Measurements from ENCODE around the gene HOXC13. TPM values are rescaled to one million over a fixed set of nuclear protein-coding genes. Genes with fewer than 3 reads are reported as not detected.

The HOXC13 gene
- total RNA-seq, 3 donors from 2014 or later (not counting 1 experiment from before 2014, with no cell fraction given), result not detected

DNA sequence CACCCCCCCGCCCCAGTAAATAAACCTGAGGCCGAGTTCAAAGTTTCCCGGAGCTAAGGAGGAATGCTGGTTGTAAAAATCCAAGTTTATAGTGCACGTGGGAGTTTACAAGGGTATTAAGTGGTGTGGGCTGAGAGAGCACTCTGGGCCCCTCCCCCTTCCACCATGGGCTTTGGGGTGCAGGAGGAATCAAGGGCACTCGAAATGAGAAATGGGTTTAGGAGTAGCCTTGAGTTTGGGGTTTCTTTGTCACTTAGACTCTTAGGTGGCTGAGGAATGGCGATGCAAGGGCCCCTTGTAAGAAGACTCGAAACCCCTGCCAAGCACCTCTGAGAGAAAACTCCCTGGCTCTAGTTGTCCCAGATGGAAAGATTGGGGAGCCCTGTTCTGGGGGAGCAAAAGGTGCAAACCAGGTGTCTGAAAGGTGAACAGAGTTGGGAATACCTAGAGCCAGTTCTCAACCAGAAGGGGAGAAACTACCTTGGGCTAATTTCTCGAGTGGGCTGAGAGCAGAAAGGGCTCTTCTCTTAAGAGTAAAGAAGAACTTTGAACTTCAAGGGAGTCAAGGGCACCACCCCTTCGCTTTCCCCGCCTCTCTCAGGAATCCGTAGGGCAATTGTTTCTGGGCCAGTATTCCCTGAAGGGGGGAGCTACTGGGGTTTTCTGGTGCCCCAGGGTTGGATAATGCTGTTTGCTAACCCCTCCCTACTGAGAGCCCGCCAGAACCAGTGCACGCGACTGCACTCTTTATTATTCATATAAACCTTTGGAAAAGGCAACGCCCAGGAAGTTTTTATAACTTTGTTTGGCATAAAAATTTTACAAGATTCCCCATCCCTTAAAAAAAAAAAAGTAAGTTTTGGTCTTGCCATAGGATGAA lies 40.1 kb downstream of the HOXC13 start:
- TF ChIP-seq CTCF (IDR thresholded peaks at IDR 0.05), result no peak
- Mint-ChIP-seq H3K4me3 (no peak overlapping the region), H3K27ac (no peak overlapping the region), H3K9me3 (no peaks in the 10 kb centered on the region), H3K36me3 (no peaks in the 10 kb centered on the region), H3K4me1 (peaks cover 11 to 22% of the 10 kb centered on the region in 2 donors), H3K27me3 (ENCODE audit: low read depth in 2 of 2) (peaks cover 80 to 82% of the 10 kb centered on the region in 2 donors)
- Histone ChIP-seq H3K4me3 (ENCODE audit: low read length) (no peak overlapping the region), H3K9me3 (ENCODE audit: control insufficient read depth, insufficient read depth, low read length) (no peaks in the 10 kb centered on the region), H3K27ac (ENCODE audit: low read length) (no peak overlapping the region), H3K36me3 (ENCODE audit: control insufficient read depth, insufficient read depth, low read length) (no peaks in the 10 kb centered on the region), H3K4me1 (ENCODE audit: control insufficient read depth, insufficient read depth, low read length) (peaks cover 24% of the 10 kb centered on the region), H3K27me3 (ENCODE audit: control insufficient read depth, insufficient read depth, low read length) (peaks cover 83% of the 10 kb centered on the region)
- WGBS (ENCODE audit: insufficient coverage), result 24% methylated on average over 11 of the region's 15 CpGs
- intact Hi-C loops (cut with micrococcal nuclease), result loop anchor here (5.0 kb wide), 1 partner anchor 34 kb away; no protein-coding TSS in a partner anchor
- ATAC-seq (no peak), DNase-seq (no peak)

DNA sequence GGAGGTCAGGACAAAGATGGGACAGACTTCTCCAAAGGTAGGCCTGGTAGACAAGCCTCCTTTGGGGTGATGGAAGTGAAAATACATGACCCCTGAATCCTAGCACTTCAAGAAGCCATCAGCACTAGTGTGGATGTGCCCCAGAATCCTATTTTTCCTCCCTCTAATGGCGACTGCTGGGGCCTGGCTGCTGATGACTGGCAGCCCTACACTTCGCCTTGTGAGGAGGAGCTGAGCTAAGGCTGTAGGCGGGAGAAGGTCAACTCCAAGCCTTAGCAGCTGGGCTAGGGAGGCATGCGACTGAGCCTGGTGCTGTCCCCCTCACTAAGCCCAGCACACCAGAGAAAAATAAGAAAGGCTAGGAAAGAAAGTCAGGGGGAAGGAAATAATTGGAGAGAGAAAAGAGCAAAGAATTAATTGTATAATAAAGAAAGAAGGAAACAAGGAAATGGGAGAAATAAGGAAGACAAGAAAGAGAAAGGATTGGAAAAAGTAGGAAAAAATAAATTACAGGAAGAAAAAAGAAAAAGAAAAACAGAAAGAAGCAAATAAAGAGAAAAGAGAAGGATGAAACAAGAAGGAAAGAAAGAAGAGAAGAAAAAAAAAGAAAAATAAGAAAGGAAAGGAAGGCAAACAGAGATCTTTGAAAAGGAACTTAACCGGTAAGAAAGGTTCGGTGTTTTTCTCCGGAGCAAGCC lies 41.6 kb downstream of the HOXC13 start:
- intact Hi-C loops (cut with micrococcal nuclease), result loop anchor here (10.0 kb wide), 1 partner anchor 185 kb away; no protein-coding TSS in a partner anchor
- DNase-seq (no peak), ATAC-seq (no peak)
- H3K4me3 Mint-ChIP-seq, result no peak overlapping the region
- H3K36me3 ChIP-seq (ENCODE audit: control insufficient read depth, insufficient read depth, low read length), result no peaks in the 10 kb centered on the region
- no peak for TF ChIP-seq CTCF (IDR thresholded peaks at IDR 0.05)
- no peak overlapping the region for H3K27ac ChIP-seq (ENCODE audit: low read length)
- peaks cover 16% of the 10 kb centered on the region for H3K4me1 ChIP-seq (ENCODE audit: control insufficient read depth, insufficient read depth, low read length)
- peaks cover 1% of the 10 kb centered on the region for H3K9me3 ChIP-seq (ENCODE audit: control insufficient read depth, insufficient read depth, low read length)
- 17% methylated on average over 6 of the region's 7 CpGs for WGBS (ENCODE audit: insufficient coverage)
- peaks cover 10 to 21% of the 10 kb centered on the region in 2 donors for H3K4me1 Mint-ChIP-seq
- no peaks in the 10 kb centered on the region for H3K9me3 Mint-ChIP-seq
- peaks cover 82% of the 10 kb centered on the region for H3K27me3 ChIP-seq (ENCODE audit: control insufficient read depth, insufficient read depth, low read length)
- no peaks in the 10 kb centered on the region for H3K36me3 Mint-ChIP-seq
- H3K4me3 ChIP-seq (ENCODE audit: low read length), result no peak overlapping the region
- H3K27ac Mint-ChIP-seq, result no peak overlapping the region
- H3K27me3 Mint-ChIP-seq (ENCODE audit: low read depth in 2 of 2), result peaks cover 84 to 91% of the 10 kb centered on the region in 2 donors

- H3K27ac Mint-ChIP-seq, result no peak overlapping the region
- H3K4me1 ChIP-seq (ENCODE audit: control insufficient read depth, insufficient read depth, low read length), result peaks cover 17% of the 10 kb centered on the region
- no peak overlapping the region for H3K4me3 Mint-ChIP-seq
- H3K27ac ChIP-seq (ENCODE audit: low read length), result no peak overlapping the region
- H3K4me3 ChIP-seq (ENCODE audit: low read length), result no peak overlapping the region
- H3K36me3 ChIP-seq (ENCODE audit: control insufficient read depth, insufficient read depth, low read length), result no peaks in the 10 kb centered on the region
- H3K27me3 Mint-ChIP-seq (ENCODE audit: low read depth in 2 of 2), result peaks cover 82 to 89% of the 10 kb centered on the region in 2 donors
- peaks cover 15 to 20% of the 10 kb centered on the region in 2 donors for H3K4me1 Mint-ChIP-seq
- peaks cover 82% of the 10 kb centered on the region for H3K27me3 ChIP-seq (ENCODE audit: control insufficient read depth, insufficient read depth, low read length)
- no peak for DNase-seq
- ATAC-seq, result no peak
- intact Hi-C loops (cut with micrococcal nuclease), result loop anchor here (10.0 kb wide), 1 partner anchor 186 kb away; no protein-coding TSS in a partner anchor
- no peaks in the 10 kb centered on the region for H3K36me3 Mint-ChIP-seq
- H3K9me3 ChIP-seq (ENCODE audit: control insufficient read depth, insufficient read depth, low read length), result peaks cover 5% of the 10 kb centered on the region
- 20% methylated on average over 14 of the region's 15 CpGs for WGBS (ENCODE audit: insufficient coverage)
- H3K9me3 Mint-ChIP-seq, result no peaks in the 10 kb centered on the region
- TF ChIP-seq CTCF (IDR thresholded peaks at IDR 0.05), result no peak
These were observed 42.3 kb downstream of the HOXC13 start for GRCh38 chr12:53980802-53981496.

Data from natural killer cell (primary cell).